GM18868 (cell line): ENCODE results near the gene OXER1.

ENCODE experiments used
- ATAC-seq: cut with Tn5 transposase; IDR thresholded peaks from one replicate; pipeline ENCODE4 v1.9.1; 2021; ENCODE audit warnings: mild to moderate bottlenecking, moderate library complexity; ENCODE audit not compliant: unreplicated experiment

The OXER1 gene

DNA sequence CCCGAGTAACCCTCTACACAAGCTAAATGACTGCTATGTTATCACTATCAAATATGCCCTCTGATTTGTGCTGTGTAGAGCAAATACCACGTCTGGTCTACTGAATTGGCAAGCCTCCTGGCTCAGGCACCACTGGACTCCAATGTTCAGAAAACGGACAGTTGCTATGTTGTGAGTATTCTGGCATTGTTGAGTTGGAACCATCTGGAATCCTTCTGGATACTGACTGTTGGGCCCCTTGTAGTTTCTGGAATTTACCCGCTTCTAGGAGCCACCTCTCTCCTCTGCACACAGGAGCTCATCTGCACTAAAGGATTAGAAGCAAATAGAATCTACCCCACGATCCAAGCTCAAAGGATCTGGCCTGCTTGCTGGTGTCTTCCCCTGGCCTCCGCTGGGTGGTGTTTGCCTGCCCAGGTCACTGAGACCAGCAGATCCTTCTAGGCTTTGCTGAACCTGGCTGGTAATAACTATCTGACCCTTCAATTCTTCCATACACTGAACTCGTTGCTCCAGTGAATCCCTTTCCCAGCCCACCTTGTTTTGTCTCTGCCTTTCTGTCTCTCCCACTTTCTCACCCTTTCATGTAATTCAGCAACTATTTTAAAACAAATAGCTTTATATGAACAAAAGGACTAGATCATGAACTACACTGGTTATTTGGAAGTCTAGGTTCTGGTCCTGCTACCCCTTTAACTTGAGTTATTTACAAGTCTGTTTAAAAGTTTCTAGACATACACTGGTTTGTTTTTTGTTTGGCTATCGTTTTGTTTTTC, 30.5 kb upstream of the OXER1 start:
- no peak for ATAC-seq

DNA sequence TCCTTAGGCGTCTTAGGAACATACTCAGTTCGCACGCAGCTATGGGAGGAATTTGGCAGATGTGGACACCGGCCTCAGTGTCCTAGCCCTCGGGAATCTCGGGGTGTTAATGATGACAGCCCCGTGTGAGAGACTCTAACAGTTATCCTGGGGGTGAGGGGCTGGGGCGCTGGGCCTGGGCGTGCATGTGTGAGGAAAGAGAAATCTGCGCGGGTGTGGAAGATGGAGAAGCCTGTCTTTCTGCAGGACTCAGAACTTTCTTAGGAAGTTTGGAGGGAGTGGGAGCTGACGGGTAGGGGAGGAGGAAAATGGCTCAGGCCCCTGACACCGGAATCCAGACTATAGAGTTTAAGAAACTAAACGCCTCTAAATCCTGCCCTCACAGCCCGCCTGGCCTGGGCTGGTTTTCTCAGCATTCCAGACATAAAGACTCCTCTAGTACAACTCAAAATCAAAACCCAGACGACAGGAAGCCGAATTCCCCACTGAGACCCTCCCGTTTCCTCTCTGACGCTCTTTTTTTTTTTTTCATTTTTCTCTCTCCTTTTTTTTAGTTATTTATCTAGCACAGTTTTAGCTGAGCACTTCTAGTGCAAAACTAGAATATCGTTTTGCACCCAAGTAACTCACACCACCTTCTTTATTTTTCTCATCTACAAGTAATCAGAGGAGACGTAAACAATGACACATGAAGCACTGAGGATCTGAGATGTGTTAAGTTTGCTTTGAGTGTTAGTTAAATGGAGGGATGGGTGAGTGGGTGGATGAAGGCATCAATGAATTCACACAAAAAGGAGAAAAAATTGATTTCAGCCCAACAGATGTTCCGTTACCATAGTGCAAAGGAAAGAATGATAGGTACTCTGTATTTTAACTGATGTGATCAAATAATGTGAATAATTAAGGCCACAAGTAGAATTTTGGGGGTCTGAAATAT, 29.7 kb upstream of the OXER1 start:
- ATAC-seq = no peak

DNA sequence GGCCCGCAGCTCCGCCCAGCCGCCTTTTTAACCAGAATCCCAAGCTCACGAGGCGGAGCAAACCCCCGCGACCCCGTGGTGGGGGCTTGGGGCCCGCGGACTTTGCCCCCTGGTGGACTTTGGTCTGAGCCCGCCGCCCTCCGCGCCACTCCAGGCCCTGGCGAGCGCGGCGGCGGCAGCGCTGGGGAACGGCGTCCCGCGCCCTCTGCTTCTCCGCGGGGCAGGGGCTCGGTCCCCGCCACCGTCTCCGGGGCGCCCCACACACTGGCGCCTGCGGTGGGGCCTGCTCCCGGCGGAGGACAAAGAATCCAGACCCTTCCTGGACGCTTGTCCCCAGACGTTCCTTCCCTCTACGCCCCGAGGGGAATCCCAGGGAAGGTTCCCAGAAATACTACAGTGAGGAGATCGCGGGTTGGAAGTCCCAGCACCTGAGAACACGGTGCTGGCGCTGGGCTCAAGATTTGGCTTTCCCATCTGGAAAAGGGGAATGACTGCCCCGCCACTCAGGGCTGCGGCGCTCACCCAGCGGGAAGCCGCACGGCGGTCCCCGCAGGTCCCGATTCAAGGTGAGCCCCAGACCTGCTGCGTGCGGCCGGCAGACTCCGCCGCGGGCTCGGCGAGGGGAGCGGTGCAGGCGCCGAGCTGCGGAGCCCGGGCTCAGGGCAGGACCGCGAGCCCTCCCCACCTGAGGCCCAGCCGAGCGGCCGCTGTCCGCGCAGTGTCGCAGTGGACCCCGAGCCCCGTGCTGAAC, 28.8 kb upstream of the OXER1 start, which contains the start of gene HAAO:
TSS of gene HAAO (minus strand) at position 1 of the 751 bp plus-strand sequence. CDS start 47 bp downstream, outside the sequence.
- no peak for ATAC-seq

DNA sequence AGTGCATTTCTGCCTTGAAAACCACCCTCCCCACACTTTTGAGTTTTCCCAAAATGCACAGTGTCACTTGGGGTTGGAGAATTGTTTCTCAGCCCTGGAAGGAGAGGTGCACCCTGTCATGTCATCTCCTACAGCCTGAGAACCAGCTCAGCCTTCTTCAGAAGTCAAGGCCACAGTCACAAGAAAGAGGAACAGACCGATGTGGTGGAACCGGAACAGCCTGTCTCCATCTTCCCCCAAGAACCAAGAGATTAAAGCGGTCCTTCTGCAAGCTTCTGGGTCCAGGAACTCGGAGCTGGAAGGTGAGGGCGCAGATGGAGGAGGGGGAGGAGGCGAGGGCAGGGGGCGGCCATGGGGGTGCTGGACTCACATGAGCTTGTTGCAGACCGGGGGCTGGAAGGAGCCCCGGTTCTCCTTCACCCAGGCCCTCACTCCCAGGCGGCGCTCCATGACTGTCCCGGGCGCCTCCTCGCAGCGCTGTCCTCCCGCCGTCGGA, 28.2 kb upstream of the OXER1 start:
- ATAC-seq = no peak

DNA sequence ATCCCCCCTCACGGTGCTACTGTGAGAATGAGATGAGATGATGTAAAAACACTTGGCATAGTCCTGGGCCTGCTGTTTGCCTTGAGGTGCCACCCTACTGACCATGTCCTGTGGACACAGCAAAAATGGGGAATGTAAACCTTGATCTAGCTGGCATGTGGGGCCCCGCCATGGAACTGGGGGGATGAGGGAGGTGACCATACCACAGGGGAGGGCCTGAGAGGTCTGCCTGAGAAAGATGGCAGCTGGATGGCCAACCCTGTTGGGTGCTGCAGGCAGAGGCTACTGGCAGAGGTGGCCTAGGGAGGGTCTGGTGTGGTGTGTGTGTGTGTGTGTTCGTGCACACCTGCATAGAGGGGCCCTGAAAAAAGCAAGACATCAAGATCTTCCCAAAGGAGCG, 27.7 kb upstream of the OXER1 start:
- ATAC-seq = no peak

DNA sequence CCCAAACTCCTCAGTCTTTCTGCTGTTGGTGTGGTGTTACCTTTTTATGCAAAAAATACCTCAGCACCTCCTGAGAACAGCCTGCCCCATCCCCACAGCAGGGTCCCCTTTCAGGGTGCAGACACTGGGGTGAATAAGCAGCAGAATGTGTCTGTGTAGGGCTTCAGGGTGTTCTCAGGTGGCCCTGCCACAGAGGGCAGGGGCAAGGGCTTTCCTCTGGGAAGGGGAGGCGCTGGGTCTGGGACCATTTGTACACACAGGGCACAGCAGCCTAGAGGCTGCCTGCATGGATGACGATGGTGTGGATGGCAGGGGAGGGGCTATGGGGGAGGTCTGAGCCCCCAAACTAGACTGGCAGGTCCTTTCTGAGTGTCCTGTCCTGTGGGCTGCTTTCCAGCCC, 25.8 kb upstream of the OXER1 start:
- ATAC-seq = no peak

DNA sequence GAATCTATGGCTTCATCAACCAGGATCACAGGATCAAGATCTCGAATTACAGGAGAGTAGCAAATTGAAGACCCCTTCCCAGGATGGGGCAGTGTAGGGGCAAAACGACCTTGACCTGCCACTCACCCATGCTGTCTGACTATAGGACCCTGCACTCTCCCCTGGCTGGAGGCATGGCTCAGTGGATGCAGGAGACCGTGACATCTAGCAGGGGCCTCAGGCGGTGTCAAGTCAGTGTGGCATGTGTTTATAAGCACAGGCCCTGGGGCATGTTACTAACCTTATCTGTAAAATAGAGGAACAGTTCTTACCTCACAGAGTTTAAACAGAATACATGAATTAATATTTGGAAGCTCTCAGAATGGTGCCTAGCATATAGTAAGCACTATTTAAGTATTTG, 24.9 kb upstream of the OXER1 start:
- no peak for ATAC-seq

DNA sequence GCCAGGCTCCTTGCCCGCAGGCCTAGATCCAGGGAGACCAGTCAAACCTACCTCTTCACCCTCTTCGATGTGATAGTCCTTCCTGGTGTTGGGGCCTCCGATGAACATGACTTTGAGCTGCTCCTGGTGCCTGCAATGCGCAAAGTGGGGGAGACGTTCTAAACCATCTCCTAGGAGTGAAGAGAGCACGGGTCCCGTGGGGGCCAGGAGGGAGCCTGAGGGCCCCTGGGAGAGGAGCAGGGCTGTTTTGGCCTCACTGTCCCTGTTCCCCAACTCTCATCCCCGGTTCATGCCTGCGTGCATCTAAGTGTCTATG, 24.5 kb upstream of the OXER1 start:
- no peak for ATAC-seq

DNA sequence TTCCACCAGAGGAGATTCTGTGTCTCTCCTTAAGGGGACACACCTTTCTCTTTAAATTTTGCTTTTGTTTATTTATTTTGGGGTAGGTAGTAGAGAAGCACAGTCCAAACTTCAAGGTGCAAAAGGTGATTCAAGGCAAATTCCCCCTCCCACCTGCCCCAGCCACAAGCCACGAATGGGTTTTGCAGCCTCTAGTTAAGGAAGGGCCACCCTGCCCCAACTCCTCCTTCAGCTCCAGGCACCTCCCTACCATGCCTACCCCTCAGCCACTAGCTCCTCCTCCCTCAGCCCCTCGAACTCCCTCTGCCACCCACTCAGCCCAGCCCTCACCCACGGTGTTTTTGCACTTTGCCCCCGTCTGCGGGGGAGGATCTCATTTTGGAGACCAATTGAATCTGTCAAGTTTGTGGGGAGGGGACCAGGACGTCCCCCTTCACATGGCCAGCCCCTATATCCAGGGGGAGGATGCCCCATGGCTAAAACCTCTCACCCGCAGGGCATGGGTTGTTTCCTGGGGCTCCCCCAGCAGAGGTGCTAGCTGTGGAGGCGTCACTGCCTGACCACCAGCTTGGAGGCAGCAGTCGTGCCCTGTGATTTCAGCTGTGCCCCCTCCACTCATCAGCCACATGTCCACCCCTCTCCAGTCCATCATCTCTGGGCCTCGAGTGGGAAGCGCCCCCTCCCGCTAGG, 24.0 kb upstream of the OXER1 start:
- no peak for ATAC-seq

DNA sequence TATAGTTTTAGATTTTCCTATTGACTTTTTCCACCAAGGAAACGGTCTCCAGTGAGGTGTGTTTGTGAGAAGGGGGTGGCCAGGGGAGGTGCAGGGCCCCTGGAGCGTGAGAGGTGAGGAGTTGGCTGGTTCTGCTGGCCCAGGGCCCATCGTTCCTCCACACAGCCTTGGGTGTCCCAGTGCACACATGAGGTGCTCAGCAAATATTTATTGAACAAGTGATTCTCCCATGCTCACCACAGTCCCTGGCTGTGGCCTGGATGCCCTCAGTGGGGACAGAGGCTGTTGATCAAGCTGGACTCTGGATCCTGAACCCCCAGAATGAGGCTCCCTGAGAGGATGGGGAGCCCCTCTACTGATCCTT, 23.5 kb upstream of the OXER1 start:
- ATAC-seq = no peak

DNA sequence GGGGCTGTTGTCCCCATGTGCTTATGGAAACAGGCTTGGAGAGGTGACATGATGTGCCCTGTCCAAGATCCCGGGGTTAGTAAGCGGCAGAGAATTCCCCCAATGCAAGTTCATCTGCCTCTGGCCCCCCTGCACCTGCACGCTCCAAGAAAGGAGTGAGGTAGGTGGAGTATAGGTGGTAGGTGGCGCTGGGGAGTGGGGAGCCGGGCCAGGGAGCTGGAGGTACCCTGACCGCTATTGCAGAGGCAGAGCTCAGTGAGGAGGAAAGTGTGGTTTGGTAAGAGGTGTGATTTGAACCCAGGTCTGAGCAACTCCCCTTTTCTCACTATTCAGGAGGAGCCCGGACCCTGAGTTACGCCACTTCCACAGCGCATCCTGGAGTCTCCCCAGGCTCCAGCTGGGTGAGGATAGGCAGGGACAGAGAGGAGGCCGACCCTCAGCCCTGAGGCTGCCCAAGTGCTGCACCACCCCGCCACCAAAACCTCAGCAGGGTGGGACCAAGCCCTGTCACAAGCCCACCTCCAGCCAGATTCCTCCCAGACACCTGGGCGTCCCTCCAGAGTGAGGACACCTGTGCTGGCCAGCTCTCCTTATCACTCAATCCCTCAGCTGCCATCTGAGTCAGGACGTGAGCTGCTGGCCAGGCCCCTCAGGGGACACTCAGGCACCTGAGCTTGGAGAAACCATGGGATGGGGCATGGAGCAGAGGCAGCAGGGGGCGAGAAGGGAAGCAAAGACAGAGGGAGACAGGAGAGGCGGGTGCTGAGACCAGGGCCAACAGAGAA, 22.8 kb upstream of the OXER1 start:
- ATAC-seq = no peak

DNA sequence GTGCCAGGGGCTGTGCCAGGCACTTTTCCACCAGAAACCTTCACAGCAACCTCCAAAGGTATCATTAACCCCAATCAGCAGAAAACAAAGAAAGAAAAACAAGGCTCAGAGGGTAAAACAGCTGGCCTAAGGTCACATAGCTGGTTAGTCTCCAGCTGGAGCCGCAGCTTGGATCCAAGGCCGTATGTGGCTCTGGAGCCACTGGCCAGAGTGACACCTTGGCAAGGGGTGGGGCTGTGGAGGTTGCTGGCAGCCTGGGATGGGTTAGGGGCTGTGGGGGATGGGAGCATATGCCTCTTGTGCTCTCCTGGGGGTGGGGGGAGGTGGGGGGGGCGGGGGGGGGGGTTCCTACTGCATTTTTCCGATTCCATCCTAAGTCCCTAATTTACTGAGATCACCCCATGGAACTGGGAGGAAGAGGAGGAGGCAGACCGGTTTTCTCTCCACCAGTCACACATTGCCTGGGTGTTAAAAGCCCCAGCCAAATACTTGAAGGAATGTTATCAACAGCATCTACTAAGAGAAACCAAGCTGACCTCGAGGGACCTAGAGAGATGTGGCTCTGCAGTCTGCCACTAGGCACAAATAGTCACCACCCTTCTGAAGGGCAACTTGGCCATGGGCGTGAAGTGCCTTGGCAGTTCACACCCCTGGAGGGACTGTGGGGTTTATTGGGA, 20.4 kb upstream of the OXER1 start:
- ATAC-seq = no peak

DNA sequence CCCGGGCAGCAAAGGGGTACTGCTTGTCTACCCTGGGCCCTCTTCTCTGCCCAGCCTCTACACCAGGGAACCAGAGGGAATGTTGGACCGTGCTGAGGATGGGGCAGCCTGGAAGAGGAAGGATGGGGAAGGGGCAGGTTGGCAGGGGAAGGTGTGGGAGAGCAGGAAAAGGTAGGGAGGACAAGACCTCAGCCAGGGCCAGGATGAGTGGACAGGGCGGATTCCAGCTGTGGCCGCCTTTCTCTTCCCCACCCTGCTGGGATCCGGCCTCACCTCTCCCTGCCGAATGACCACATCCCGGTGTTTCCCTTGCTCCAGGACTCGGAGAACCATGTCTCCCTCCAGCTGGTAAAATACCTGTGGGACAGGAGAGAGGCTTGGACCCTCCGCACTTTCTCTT, 19.6 kb upstream of the OXER1 start:
- ATAC-seq = no peak

DNA sequence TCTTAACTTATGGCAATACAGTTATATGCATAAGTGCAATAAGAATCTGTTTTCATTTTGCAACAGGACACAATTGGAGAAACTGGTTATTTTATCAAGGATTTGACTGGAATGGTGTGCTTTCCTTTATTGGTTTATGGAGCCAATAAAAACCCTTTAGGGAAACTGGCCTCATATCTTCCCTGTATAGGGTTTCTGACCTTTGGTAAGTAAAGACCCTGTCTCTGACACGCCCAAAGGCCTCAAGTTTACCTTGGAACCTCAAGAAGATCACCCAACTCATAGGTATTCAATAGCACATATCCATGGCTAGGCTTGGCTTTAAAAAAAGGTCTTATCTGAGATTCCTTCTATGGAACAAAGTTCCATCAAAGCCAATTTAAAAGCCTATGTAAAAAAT, 17.2 kb upstream of the OXER1 start:
- ATAC-seq = no peak

DNA sequence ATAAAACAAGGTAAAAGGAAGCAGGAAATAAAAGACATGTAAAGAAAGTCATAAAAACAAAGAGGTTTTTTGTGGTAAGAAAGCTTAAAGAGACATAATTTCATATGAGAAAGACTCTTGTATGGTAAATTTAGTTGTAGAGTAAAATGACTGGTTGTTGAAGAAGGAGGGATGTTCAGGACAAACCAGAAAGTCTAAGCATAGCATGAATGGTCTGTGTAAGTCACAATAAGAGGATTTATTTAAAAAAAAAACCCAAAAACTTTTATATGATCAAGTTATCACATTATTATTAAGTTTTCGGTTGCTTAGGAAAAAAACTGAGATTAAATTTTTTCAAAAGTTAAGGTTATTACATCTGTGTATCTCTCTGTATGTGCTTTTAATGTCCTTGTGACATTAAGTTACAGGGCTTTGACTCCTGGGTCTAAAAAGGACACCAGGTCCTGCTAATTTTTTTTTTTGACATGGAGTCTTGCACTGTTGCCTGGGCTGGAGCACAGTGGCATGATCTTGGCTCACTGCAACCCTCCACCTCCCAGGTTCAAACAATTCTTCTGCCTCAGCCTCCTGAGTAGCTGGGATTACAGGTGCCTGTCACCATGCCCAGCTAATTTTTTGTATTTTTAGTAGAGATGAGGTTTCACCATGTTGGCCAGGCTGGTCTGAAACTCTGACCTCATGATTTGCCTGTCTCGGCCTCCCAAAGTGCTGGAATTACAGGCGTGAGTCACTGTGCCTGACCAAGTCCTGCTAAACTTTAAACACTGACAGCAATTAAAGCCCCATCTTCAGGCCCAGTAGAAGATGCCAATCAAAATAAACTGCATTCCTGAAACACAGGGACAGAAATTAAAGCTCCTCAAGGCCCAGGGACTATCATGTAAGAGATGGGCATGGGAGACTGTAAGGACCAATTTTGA, 14.2 kb upstream of the OXER1 start:
- no peak for ATAC-seq

DNA sequence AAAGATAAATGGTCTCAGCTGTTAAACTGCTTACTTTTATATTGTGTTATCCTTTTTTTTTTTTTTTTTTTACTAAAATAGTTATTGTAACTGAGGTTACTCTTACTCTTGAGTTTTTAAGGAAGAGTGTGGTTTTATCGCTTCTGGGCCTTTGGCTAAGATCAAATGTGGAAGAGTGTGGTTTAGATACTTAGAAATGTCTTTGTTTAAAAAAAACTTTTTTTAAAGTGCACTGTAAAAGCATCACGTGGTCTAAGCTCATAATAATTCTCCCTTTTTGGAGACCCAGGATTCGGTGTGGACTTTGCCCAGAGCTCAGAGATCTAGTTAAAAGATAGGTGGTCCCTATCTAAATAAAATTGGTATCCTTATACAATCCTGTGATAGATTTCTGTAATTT, 11.9 kb upstream of the OXER1 start:
- no peak for ATAC-seq

DNA sequence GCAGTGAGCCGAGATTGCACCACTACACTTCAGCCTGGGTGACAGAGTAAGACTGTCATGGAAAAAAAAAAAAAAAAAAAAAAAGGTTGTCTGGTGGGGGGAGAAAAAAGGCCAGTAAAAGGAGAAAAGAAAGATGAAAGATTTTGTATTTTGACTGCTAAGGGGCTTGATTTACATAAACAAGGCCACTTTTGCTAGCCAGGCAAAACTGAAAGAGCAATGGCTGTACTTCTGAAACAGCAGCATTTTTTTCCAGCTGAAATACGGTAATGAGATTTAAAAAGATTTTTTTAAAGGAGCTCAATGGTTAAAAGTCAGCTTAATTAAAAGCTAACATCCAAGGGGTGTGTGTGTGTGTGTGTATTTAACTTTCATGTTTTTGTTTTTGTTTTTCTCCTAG, 11.3 kb upstream of the OXER1 start:
- no peak for ATAC-seq

DNA sequence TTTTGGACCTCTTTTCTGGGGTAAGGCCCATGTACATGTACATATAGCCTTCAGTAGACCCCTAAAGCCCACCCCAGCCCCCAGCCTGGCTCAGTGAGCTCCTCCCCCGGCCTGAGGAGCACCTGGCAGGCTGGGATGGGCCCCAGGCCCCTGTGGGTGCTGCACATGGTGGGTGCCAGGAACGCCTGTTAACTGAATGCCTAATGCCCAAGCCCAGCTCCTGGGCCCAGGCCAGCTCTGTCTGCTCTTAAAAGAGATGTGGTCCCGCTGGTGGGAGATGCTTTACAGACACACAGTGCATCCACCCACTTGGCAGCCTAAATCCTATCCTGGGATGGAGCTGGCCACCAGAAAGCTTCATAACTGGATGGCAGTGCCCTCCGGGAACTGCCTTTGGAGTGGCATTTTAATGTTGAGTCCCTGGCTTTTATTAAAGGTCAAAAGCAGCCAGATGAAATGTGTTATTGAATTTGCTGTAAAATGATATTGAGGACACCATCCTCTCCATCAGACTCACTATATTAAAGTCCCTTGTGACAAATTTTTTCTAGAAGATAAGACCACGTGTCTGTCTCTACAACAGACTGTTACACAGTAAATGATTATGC, 7.7 kb upstream of the OXER1 start:
- no peak for ATAC-seq
